Endothelial cell of umbilical vein (primary cell): ENCODE measurements around the gene GPX7. TPM values are rescaled to one million over a fixed set of nuclear protein-coding genes. Genes with fewer than 3 reads are reported as not detected.

ENCODE experiments used
- BruUV-seq: library from RNA; stranded (reverse); fragments of 400-500 nt; replicated peaks from 2 replicates; lab custom pipeline; 2021; lab: Mats Ljungman, UMichigan
- CTCF ChIA-PET: fragments of 300-600, 350-600 bp; sonication (Branson Sonifier 250); formaldehyde crosslinking; loops from one replicate; lab custom pipeline; 2021; ENCODE audit warnings: antibody characterized with exemption, inconsistent platforms; lab: Charles Lee
- POLR2A ChIA-PET: fragments of 300-600, 350-600 bp; sonication (Branson Sonifier 250); formaldehyde crosslinking; loops from one replicate; lab custom pipeline; 2021; ENCODE audit warnings: antibody characterized with exemption, inconsistent platforms; lab: Charles Lee
- DNase-seq: peaks from one replicate; pipeline ENCODE4 v3.0.0-alpha.2; 2011; ENCODE audit warnings: low read depth, low spot score
- FAIRE-seq: peaks from 2 replicates; lab custom pipeline; 2011; peaks lifted over from hg19 to GRCh38; lab: Jason Lieb, UNC
- H2AFZ ChIP-seq: 2 replicates; pipeline ENCODE4 v1.6.0; 2012; ENCODE audit warnings: low read depth, low read length, control low read depth, inconsistent platforms
- H3K27ac ChIP-seq: 2 replicates; pipeline ENCODE4 v1.5.1; 2011; ENCODE audit warnings: low read depth, mild to moderate bottlenecking, control low read depth, low read length, moderate library complexity; ENCODE audit not compliant: insufficient read depth
- H3K27me3 ChIP-seq, 2 experiments: 2 replicates each; pipeline versions ENCODE4 v1.6.0 to v1.6.1; 2011; ENCODE audit warnings: low read length in 2 of 2, mixed read lengths in 1 of 2; ENCODE audit not compliant: control insufficient read depth in 2 of 2, insufficient read depth in 2 of 2
- H3K36me3 ChIP-seq, 2 experiments: 2 replicates in 1 of 2; 3 replicates in 1 of 2; pipeline ENCODE4 v1.5.1; 2011; ENCODE audit warnings: low read length in 2 of 2, mild to moderate bottlenecking in 1 of 2, moderate library complexity in 1 of 2; ENCODE audit not compliant: control insufficient read depth in 2 of 2, insufficient read depth in 2 of 2; ENCODE audit errors: extremely low read depth in 1 of 2
- H3K4me1 ChIP-seq: 3 replicates; pipeline ENCODE4 v1.5.1; 2011; ENCODE audit warnings: mild to moderate bottlenecking, low read length; ENCODE audit not compliant: control insufficient read depth, insufficient read depth; ENCODE audit errors: extremely low read depth
- H3K4me2 ChIP-seq: 2 replicates; pipeline ENCODE4 v1.6.1; 2011; ENCODE audit warnings: low read length, control low read depth, mixed read lengths; ENCODE audit not compliant: insufficient read depth
- H3K4me3 ChIP-seq, 3 experiments: fragments of 200-600 bp in 1 of 3; sonication (generic), shearing (Covaris generic) in 1 of 3; replicated peaks in 1 of 3; 2 replicates each; pipeline ENCODE4 v1.5.1; 2011 to 2016; ENCODE audit warnings: control low read depth in 3 of 3, low read length in 3 of 3, mild to moderate bottlenecking in 2 of 3, inconsistent platforms in 1 of 3, low read depth in 1 of 3, moderate library complexity in 1 of 3; ENCODE audit not compliant: insufficient read depth in 1 of 3
- H3K79me2 ChIP-seq: 2 replicates; pipeline ENCODE4 v1.6.0; 2012; ENCODE audit warnings: low read length, inconsistent platforms; ENCODE audit not compliant: control insufficient read depth, insufficient read depth
- H3K9ac ChIP-seq: replicated peaks from 2 replicates; pipeline ENCODE3; 2011; ENCODE audit warnings: low read length, control low read depth; ENCODE audit not compliant: insufficient read depth; ENCODE audit errors: extremely low read depth
- H3K9me1 ChIP-seq: replicated peaks from 3 replicates; pipeline ENCODE4 v1.6.0; 2011; ENCODE audit warnings: mild to moderate bottlenecking, low read length; ENCODE audit not compliant: control insufficient read depth, insufficient read depth; ENCODE audit errors: extremely low read depth
- H3K9me3 ChIP-seq: replicated peaks from 2 replicates; pipeline ENCODE4 v1.5.1; 2012; ENCODE audit warnings: low read length, inconsistent platforms; ENCODE audit not compliant: control insufficient read depth, insufficient read depth
- H4K20me1 ChIP-seq: replicated peaks from 2 replicates; pipeline ENCODE3; 2011; ENCODE audit warnings: mild to moderate bottlenecking, low read length; ENCODE audit not compliant: control insufficient read depth, insufficient read depth; ENCODE audit errors: extremely low read depth
- EZH2 ChIP-seq: IDR thresholded peaks from 2 replicates; pipeline ENCODE4 v1.6.1; 2012; ENCODE audit warnings: borderline replicate concordance, low read depth, mild to moderate bottlenecking, moderate library complexity, low read length, inconsistent platforms; ENCODE audit not compliant: severe bottlenecking
- FOS ChIP-seq: IDR thresholded peaks from 2 replicates; pipeline ENCODE4 v1.6.1; 2011; ENCODE audit warnings: mild to moderate bottlenecking, low read length, moderate library complexity, borderline replicate concordance; ENCODE audit not compliant: insufficient read depth
- GATA2 ChIP-seq: IDR thresholded peaks from 2 replicates; pipeline ENCODE4 v1.7.0; 2011; ENCODE audit warnings: low read depth, mild to moderate bottlenecking, moderate library complexity, mixed read lengths, low read length; ENCODE audit not compliant: insufficient read length, insufficient read depth
- JUN ChIP-seq: IDR thresholded peaks from 2 replicates; pipeline ENCODE4 v1.6.1; 2011; ENCODE audit warnings: borderline replicate concordance, low read depth; ENCODE audit not compliant: insufficient read length, insufficient read depth
- MAX ChIP-seq: IDR thresholded peaks from 2 replicates; pipeline ENCODE4 v1.6.1; 2011; ENCODE audit not compliant: insufficient read depth, insufficient read length
- MYC ChIP-seq: IDR thresholded peaks from one replicate; pipeline ENCODE4 v1.6.1; 2011; ENCODE audit warnings: mild to moderate bottlenecking, low read depth, low read length
- POLR2A ChIP-seq: IDR thresholded peaks from 2 replicates; pipeline ENCODE4 v1.6.1; 2012; ENCODE audit warnings: low read depth, mild to moderate bottlenecking, control low read depth, low read length
- POLR2AphosphoS5 ChIP-seq: IDR thresholded peaks from 2 replicates; pipeline ENCODE4 v1.6.1; 2012; ENCODE audit warnings: low read depth, mild to moderate bottlenecking, control low read depth, low read length, moderate library complexity; ENCODE audit not compliant: insufficient read depth
- dilution Hi-C: fragments of 300-500 bp; cut with MboI; formaldehyde crosslinking; loops from one replicate; pipeline ENCODE4 v1.15.0; 2019; ENCODE audit warnings: low sequenced_read_pairs; ENCODE audit not compliant: extremely low pct_ligation_motif_present
- intact Hi-C: fragments of 100-400 bp; cut with micrococcal nuclease; formaldehyde crosslinking; loops from one replicate; pipeline ENCODE4 v1.10.0; 2022
- polyA plus RNA-seq, 4 experiments: library from polyadenylated mRNA; depleted of rRNA in 3 of 4; stranded (reverse) in 3 of 4; unstranded in 1 of 4; fragments of >200 nt; gene quantifications; 2 replicates each; pipeline versions ENCODE4 v1.2.1 to v1.2.3, GENCODE V29; 2011 to 2012; ENCODE audit warnings: missing spikeins in 1 of 4
- total RNA-seq: library from RNA; stranded (reverse); gene quantifications from 2 replicates; pipeline ENCODE4 v1.2.3, GENCODE V29; 2021
- TF ChIP-seq, protein P1 (sequence below), 2 donors: IDR thresholded peaks; 1 replicate in 1 of 2; 2 replicates in 1 of 2; pipeline ENCODE4 v1.5.1; 2011; ENCODE audit warnings: low read length in 2 of 2, mild to moderate bottlenecking in 2 of 2, moderate library complexity in 2 of 2, control low read depth in 1 of 2, inconsistent platforms in 1 of 2, low read depth in 1 of 2; ENCODE audit not compliant: insufficient read depth in 1 of 2; ENCODE audit errors: extremely low read depth in 1 of 2

The GPX7 gene
- total and polyA plus RNA-seq, 2 donors (not counting 3 experiments of a cell fraction or from before 2014, with no cell fraction given) = 8.9 to 25.7 TPM

DNA sequence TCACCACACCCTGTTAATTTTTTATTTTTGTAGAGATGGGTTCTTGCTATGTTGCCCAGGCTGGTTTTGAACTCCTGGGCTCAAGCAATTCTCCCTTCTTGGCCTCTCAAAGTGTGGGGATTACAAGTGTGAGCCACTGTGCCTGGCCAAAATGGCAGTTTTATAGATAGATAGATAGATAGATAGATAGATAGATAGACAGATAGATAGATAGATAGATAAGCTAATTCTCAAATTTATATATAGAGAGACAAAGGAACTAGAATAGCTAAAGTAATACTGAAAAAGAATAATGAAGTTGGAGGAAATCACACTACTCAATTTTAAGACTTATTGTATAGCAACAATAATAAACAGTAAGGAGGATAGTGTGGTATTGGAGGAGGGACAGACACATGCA, 51.9 kb downstream of the GPX7 start:
- Histone ChIP-seq H4K20me1 (no peaks in the 10 kb centered on the region), H3K4me2 (no peak overlapping the region), H3K79me2 (no peaks in the 10 kb centered on the region), H3K4me1 (no peaks in the 10 kb centered on the region), H3K27ac (no peak overlapping the region), H3K27me3 (peaks cover 0 to 1% of the 10 kb centered on the region in 2 experiments), H3K36me3 (no peaks in the 10 kb centered on the region), H2AFZ (no peak overlapping the region), H3K4me3 (no peak overlapping the region), H3K9me3 (no peaks in the 10 kb centered on the region), H3K9me1 (no peaks in the 10 kb centered on the region), H3K9ac (no peak overlapping the region)
- BruUV-seq = no TSS peak
- FAIRE-seq = no peak
- ChIA-PET CTCF (no interaction called here), POLR2A (no interaction called here)
- dilution Hi-C loops = no loop called here
- intact Hi-C loops = no loop called here
- DNase-seq = no peak
- TF ChIP-seq GATA2 (no peak), EZH2 (no peak)

DNA sequence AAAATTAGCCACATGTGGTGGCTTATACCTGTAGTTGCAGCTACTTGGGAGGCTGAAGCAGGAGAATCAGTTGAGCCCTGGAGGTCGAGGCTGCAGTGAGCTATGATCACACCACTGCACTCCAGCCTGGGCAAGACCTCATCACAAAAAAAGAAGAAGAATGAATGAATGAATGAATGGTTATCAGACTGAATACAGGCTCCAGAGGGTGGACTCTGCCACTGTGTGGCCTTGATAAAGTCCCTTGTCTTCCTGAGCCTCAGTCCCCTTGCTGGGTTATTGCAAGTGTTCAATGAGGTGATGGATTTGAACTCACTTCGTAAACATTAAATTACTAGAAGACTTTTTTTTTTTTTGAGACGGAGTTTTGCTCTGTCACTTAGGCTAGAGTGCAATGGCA, 55.5 kb downstream of the GPX7 start:
- TF ChIP-seq MAX (no peak), POLR2A (no peak), FOS (no peak), GATA2 (no peak), EZH2 (no peak), JUN (no peak), POLR2AphosphoS5 (no peak), MYC (no peak)
- TF ChIP-seq, protein P1, sequence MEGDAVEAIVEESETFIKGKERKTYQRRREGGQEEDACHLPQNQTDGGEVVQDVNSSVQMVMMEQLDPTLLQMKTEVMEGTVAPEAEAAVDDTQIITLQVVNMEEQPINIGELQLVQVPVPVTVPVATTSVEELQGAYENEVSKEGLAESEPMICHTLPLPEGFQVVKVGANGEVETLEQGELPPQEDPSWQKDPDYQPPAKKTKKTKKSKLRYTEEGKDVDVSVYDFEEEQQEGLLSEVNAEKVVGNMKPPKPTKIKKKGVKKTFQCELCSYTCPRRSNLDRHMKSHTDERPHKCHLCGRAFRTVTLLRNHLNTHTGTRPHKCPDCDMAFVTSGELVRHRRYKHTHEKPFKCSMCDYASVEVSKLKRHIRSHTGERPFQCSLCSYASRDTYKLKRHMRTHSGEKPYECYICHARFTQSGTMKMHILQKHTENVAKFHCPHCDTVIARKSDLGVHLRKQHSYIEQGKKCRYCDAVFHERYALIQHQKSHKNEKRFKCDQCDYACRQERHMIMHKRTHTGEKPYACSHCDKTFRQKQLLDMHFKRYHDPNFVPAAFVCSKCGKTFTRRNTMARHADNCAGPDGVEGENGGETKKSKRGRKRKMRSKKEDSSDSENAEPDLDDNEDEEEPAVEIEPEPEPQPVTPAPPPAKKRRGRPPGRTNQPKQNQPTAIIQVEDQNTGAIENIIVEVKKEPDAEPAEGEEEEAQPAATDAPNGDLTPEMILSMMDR (IDR thresholded peaks at IDR 0.05; ENCODE audit: extremely low read depth in 1 of 2, insufficient read depth in 1 of 2, low read depth in 1 of 2, low read length in 2 of 2) = no peak
- peaks cover 0 to 3% of the 10 kb centered on the region in 2 experiments for H3K27me3 ChIP-seq
- H3K79me2 ChIP-seq = no peaks in the 10 kb centered on the region
- no peak overlapping the region for H3K9ac ChIP-seq
- CTCF ChIA-PET = interaction anchor here (0.6 kb wide), 1 partner anchor 216 kb away, joined by 3 read pairs; no protein-coding TSS in a partner anchor
- H4K20me1 ChIP-seq = no peaks in the 10 kb centered on the region
- FAIRE-seq (no peak), DNase-seq (no peak)
- H3K36me3 ChIP-seq = no peaks in the 10 kb centered on the region
- dilution Hi-C loops (no loop called here), intact Hi-C loops (no loop called here)
- no peak overlapping the region for H3K4me3 ChIP-seq
- H3K9me3 ChIP-seq = no peaks in the 10 kb centered on the region
- H3K27ac ChIP-seq = no peak overlapping the region
- H3K4me2 ChIP-seq = no peak overlapping the region
- BruUV-seq = no TSS peak
- POLR2A ChIA-PET = no interaction called here
- no peaks in the 10 kb centered on the region for H3K9me1 ChIP-seq
- H3K4me1 ChIP-seq = no peaks in the 10 kb centered on the region
- no peak overlapping the region for H2AFZ ChIP-seq
